Tibial artery (tissue), 4 donors: ENCODE results near the gene PCK2.

Experiments used
- DNase-seq, 2 donors: peaks; one replicate each; pipeline ENCODE4 v3.0.0-alpha.2; 2019
- H3K27ac ChIP-seq, 2 donors: fragments of 200-600 bp; sonication (generic) in 1 of 2; 1 replicate in 1 of 2; 2 replicates in 1 of 2; pipeline ENCODE4 v1.5.1; 2018 to 2019; ENCODE audit warnings: mild to moderate bottlenecking in 1 of 2
- H3K27me3 ChIP-seq, 2 donors: fragments of 200-600 bp; sonication (generic) in 1 of 2; one replicate each; pipeline versions ENCODE4 v1.5.1 to v1.6.0; 2016 to 2019
- H3K36me3 ChIP-seq, 3 donors: fragments of 200-600 bp; sonication (generic) in 2 of 3; one replicate each; pipeline ENCODE4 v1.5.1; 2016 to 2019; ENCODE audit warnings: mild to moderate bottlenecking in 2 of 3
- H3K4me1 ChIP-seq, 4 donors: fragments of 200-600 bp; sonication (generic) in 2 of 4; 1 replicate in 3 of 4; 2 replicates in 1 of 4; pipeline ENCODE4 v1.5.1; 2016 to 2019
- H3K4me3 ChIP-seq, 2 donors: fragments of 200-600 bp; sonication (generic) in 1 of 2; 1 replicate in 1 of 2; 2 replicates in 1 of 2; pipeline ENCODE4 v1.5.1; 2018 to 2019; ENCODE audit warnings: mild to moderate bottlenecking in 2 of 2
- H3K9me3 ChIP-seq, 3 donors: fragments of 200-600 bp; sonication (generic) in 1 of 3; one replicate each; pipeline ENCODE4 v1.5.1; 2016 to 2019
- intact Hi-C: fragments of 100-400 bp; cut with DNase I; formaldehyde crosslinking; loops from one replicate; pipeline ENCODE4 v1.15.0; 2023; ENCODE audit warnings: low total_unique reads
- TF ChIP-seq, protein P1 (sequence below), 2 experiments: fragments of 200-600 bp in 1 of 2; fragments of 450-650 bp in 1 of 2; IDR thresholded peaks; one replicate each; pipeline ENCODE4 v1.5.1; 2017 to 2019; ENCODE audit warnings: antibody characterized with exemption in 2 of 2, mild to moderate bottlenecking in 1 of 2, moderate library complexity in 1 of 2

The PCK2 gene

DNA sequence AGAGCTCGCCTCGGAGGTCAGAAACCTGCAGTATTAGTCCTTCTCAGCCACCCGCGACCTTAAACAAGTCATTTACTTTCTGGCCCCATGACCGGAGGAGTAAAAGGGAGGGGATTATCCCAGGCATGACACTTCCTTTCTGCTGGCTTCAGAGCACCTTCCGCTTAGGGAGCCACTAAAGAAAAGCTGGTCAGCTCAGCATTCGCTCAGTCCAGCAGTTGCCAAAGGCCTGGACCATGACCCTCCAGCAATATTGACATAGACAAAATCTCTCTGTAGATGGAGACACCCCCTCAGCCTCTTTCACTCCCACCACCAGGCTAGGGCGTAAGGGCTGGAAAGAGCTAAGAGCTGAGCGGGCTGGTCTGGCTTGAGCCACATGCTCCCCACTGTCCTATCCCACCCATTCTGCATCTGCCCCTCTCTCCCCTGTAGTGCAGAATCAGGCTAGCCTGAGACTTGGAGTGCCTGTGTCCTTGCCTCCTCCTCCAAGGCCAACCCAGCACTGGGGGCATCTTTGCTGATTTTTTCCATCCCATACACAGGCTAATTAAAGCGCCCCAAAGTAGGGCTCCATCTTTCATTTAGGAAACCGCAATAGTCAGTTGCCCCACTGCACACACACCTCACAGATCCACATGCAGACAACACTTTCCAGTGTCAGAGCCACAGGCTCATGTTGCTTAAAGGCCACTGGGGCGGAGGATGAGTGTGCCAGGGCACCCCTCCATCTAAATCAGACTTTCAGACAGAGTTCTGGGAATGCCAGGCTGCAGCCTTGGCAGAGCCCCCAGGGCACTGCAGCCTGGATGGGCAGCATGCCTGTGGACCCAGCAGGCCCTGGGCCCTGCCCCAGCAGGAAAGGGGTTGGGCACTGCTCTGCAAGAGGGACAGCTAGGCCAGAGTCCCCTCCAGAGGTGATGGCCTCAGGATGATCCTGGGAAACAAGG, 26.7 kb upstream of the PCK2 start:
- H3K4me1 ChIP-seq: peaks cover 0 to 15% (median 12%) of the 10 kb centered on the region in 4 donors
- H3K4me3 ChIP-seq: no peak overlapping the region
- no peaks in the 10 kb centered on the region for H3K9me3 ChIP-seq
- TF ChIP-seq, protein P1, sequence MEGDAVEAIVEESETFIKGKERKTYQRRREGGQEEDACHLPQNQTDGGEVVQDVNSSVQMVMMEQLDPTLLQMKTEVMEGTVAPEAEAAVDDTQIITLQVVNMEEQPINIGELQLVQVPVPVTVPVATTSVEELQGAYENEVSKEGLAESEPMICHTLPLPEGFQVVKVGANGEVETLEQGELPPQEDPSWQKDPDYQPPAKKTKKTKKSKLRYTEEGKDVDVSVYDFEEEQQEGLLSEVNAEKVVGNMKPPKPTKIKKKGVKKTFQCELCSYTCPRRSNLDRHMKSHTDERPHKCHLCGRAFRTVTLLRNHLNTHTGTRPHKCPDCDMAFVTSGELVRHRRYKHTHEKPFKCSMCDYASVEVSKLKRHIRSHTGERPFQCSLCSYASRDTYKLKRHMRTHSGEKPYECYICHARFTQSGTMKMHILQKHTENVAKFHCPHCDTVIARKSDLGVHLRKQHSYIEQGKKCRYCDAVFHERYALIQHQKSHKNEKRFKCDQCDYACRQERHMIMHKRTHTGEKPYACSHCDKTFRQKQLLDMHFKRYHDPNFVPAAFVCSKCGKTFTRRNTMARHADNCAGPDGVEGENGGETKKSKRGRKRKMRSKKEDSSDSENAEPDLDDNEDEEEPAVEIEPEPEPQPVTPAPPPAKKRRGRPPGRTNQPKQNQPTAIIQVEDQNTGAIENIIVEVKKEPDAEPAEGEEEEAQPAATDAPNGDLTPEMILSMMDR (IDR thresholded peaks at IDR 0.05): no peak
- no peak overlapping the region for H3K27ac ChIP-seq
- no peak for DNase-seq
- H3K27me3 ChIP-seq: peaks cover 0 to 7% of the 10 kb centered on the region in 2 donors
- intact Hi-C loops: no loop called here
- no peaks in the 10 kb centered on the region for H3K36me3 ChIP-seq

DNA sequence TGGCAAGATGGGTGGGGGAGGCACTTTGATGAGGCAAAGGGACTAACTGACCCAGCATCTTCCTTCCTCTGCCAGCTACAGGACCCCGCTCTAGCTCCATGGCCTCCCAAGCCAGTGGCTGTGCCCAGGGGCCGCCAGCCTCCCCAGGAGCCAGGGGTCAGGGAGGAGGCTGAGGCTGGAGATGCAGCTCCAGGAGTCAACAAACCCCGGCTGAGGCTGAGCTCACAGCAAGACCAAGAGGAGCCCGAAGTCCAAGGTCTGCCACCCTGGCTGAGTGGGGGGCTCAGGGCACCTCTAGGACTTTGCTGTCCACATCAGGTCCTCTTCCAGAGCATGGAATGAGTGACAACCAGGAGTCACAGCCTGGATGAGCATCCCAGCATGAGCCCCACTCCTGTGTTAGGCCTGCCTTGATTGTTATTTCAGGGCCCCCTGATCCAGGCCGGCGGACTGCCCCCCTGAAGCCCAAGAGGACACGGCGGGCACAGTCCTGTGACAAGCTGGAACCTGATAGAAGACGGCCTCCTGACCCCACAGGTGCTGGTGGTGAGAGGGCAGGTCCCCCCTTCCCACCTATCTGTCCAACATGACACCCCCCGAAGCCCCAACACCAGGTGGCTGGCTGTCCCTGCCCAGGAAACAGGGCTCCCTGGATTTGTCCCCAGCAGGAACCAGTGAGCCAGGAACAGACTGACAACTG, 25.2 kb upstream of the PCK2 start:
- DNase-seq: no peak

GRCh38 chr14:24069411-24069735, 24.7 kb upstream of the PCK2 start:
- intact Hi-C loops: no loop called here
- TF ChIP-seq, protein P1 (IDR thresholded peaks at IDR 0.05): no peak
- Histone ChIP-seq H3K9me3 (no peaks in the 10 kb centered on the region), H3K27me3 (peaks cover 0 to 25% of the 10 kb centered on the region in 2 donors), H3K27ac (no peak overlapping the region), H3K36me3 (no peaks in the 10 kb centered on the region), H3K4me1 (peaks cover 0 to 21% (median 16%) of the 10 kb centered on the region in 4 donors), H3K4me3 (no peak overlapping the region)
- no peak for DNase-seq

More for the DNA sequence above, 25.2 kb upstream of the PCK2 start:
- Histone ChIP-seq H3K4me3 (no peak overlapping the region), H3K9me3 (no peaks in the 10 kb centered on the region), H3K27me3 (peaks cover 0 to 20% of the 10 kb centered on the region in 2 donors), H3K36me3 (no peaks in the 10 kb centered on the region), H3K4me1 (peaks cover 0 to 21% (median 16%) of the 10 kb centered on the region in 4 donors), H3K27ac (no peak overlapping the region)
- intact Hi-C loops: no loop called here
- TF ChIP-seq, protein P1 (IDR thresholded peaks at IDR 0.05): no peak

DNA sequence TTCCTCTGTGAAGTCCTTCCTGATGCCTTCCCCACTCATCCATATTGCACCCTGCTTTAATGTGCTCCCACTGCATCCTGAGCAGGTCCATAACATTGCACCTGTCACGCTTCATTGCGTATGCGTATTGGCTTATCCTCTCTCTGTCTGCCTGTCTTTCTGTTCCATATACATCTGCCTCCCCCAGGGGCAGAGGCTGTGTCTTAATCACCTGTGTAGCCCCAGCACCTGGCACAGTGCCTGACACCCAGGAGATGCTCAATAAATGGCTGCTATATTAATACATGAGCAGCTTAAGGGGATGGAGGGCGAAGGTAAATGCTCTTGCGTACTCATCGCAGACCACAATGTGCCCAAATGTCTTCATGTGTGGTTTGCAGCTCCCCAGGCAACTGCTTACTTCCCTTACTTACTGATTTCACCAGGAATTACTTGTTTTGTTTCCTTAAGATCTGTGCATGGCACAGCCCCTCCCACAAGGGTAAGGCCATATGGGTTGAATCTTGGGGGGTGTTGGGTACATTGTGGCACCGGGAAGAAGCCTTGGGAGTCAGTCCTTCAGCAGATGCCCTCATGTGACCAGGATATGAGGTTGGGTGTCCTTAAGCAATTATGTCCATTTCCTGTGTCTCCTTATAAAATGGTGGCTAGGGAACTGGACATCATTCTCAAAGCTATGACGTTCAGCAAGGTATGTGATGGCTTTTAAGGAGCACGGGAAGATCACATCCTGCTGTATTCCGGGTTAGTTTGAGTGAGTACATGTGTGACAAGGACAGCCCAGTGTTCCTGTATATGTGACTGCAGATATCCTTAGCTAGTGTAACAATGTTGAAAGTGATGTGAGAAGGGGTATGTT, 23.6 kb upstream of the PCK2 start:
- no peak for DNase-seq

More for the DNA sequence above, 23.6 kb upstream of the PCK2 start:
- no peaks in the 10 kb centered on the region for H3K9me3 ChIP-seq
- TF ChIP-seq, protein P1 (IDR thresholded peaks at IDR 0.05): no peak
- H3K36me3 ChIP-seq: no peaks in the 10 kb centered on the region
- peaks cover 0 to 21% (median 16%) of the 10 kb centered on the region in 4 donors for H3K4me1 ChIP-seq
- H3K4me3 ChIP-seq: no peak overlapping the region
- H3K27me3 ChIP-seq: peaks cover 0 to 36% of the 10 kb centered on the region in 2 donors
- intact Hi-C loops: no loop called here
- no peak overlapping the region for H3K27ac ChIP-seq
